Endodermal cell (in vitro differentiated cells): ENCODE results near the gene NLRP8. TPM values are rescaled to one million over a fixed set of nuclear protein-coding genes. Genes with fewer than 3 reads are reported as not detected.
"Not testable (repeated sequence)": the region's sequence is repeated elsewhere in the genome, so short reads cannot be mapped to it uniquely, and the experiment has no call there.

Experiments used
- DNase-seq: peaks from one replicate; pipeline ENCODE4 v3.0.0-alpha.2; 2017
- H3K27ac ChIP-seq: 2 replicates; pipeline ENCODE4 v1.5.1; 2013; ENCODE audit warnings: mild to moderate bottlenecking, low read depth, low read length, moderate library complexity
- H3K27me3 ChIP-seq: 2 replicates; pipeline ENCODE4 v1.6.1; 2013; ENCODE audit warnings: mild to moderate bottlenecking, low read length, moderate library complexity; ENCODE audit not compliant: insufficient read depth, control insufficient read depth, poor library complexity, severe bottlenecking
- H3K36me3 ChIP-seq: 2 replicates; pipeline ENCODE4 v1.7.0; 2013; ENCODE audit warnings: mild to moderate bottlenecking, low read length, moderate library complexity; ENCODE audit not compliant: control insufficient read depth, insufficient read depth
- H3K4me1 ChIP-seq: one replicate; pipeline ENCODE4 v1.7.0; 2013; ENCODE audit warnings: low read length; ENCODE audit not compliant: control insufficient read depth, insufficient read depth
- H3K4me3 ChIP-seq: 2 replicates; pipeline ENCODE4 v1.5.1; 2013; ENCODE audit warnings: mild to moderate bottlenecking, low read length, moderate library complexity
- H3K9ac ChIP-seq: 2 replicates; pipeline ENCODE4 v1.6.1; 2013; ENCODE audit warnings: mild to moderate bottlenecking, low read length, moderate library complexity; ENCODE audit not compliant: poor library complexity, severe bottlenecking; ENCODE audit errors: extremely low read depth
- H3K9me3 ChIP-seq: 2 replicates; pipeline ENCODE4 v1.6.1; 2013; ENCODE audit warnings: mild to moderate bottlenecking, low read length, moderate library complexity; ENCODE audit not compliant: control insufficient read depth
- H3K27ac Mint-ChIP-seq: 2 replicates; pipeline ENCODE4 v1.8.0; 2020; ENCODE audit warnings: mixed read lengths
- H3K27me3 Mint-ChIP-seq: 2 replicates; pipeline ENCODE4 v1.8.0; 2021; ENCODE audit warnings: mild to moderate bottlenecking, mixed read lengths; ENCODE audit not compliant: insufficient read depth
- H3K36me3 Mint-ChIP-seq: 2 replicates; pipeline ENCODE4 v1.8.0; 2020; ENCODE audit warnings: low read depth, mixed read lengths
- H3K4me1 Mint-ChIP-seq: 2 replicates; pipeline ENCODE4 v1.8.0; 2020; ENCODE audit warnings: mixed read lengths
- H3K4me3 Mint-ChIP-seq: 2 replicates; pipeline ENCODE4 v1.8.0; 2020; ENCODE audit warnings: mild to moderate bottlenecking, moderate library complexity, mixed read lengths
- H3K9me3 Mint-ChIP-seq: 2 replicates; pipeline ENCODE4 v1.8.0; 2020; ENCODE audit warnings: mild to moderate bottlenecking, mixed read lengths
- WGBS, 2 experiments: methylation state at CpG; one replicate each; pipeline versions ENCODE4 v1.1.5 to v1.1.7; 2013; ENCODE audit warnings: missing lambda C conversion rate in 2 of 2, mixed read lengths in 1 of 2; ENCODE audit not compliant: insufficient coverage in 1 of 2, insufficient read length in 1 of 2; 5-methylcytosine and 5-hydroxymethylcytosine counted together
- total RNA-seq, 2 donors: library from RNA; stranded (reverse); fragmentation: NEBNext Ultra II Directional in 1 of 2; extraction: Animal tissue kit (Norgen Biotek cat#: 25700) in 1 of 2; gene quantifications; 2 replicates in 1 of 2; 3 replicates in 1 of 2; pipeline ENCODE4 v1.2.1, GENCODE V29; 2021
- TF ChIP-seq, protein P1 (sequence below): fragments of 200-600 bp; sonication (generic); conservative IDR thresholded peaks from 2 replicates; pipeline ENCODE4 v1.5.0; 2021; ENCODE audit warnings: antibody characterized with exemption, mild to moderate bottlenecking

The NLRP8 gene
- total RNA-seq, 2 donors from 2014 or later = not detected

DNA sequence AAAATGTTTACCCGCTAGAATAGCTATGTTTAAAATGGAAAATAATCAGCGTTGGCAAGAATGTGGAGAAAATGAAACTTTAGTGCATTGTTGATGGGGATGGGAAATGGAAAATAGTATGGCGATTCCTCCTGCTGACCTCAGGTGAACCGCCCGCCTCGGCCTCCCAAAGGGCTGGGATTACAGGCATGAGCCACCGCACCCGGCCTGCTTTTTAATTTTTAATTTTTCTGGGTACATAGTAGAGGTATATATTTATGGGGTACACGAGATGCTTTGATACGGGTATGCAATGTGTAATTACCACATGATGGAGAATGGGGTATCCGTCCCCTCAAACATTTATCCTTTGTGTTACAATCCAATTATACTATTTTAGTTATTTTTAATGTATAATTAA lies 7.3 kb upstream of the NLRP8 start:
- TF ChIP-seq, protein P1, sequence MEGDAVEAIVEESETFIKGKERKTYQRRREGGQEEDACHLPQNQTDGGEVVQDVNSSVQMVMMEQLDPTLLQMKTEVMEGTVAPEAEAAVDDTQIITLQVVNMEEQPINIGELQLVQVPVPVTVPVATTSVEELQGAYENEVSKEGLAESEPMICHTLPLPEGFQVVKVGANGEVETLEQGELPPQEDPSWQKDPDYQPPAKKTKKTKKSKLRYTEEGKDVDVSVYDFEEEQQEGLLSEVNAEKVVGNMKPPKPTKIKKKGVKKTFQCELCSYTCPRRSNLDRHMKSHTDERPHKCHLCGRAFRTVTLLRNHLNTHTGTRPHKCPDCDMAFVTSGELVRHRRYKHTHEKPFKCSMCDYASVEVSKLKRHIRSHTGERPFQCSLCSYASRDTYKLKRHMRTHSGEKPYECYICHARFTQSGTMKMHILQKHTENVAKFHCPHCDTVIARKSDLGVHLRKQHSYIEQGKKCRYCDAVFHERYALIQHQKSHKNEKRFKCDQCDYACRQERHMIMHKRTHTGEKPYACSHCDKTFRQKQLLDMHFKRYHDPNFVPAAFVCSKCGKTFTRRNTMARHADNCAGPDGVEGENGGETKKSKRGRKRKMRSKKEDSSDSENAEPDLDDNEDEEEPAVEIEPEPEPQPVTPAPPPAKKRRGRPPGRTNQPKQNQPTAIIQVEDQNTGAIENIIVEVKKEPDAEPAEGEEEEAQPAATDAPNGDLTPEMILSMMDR = no peak
- no peak overlapping the region for H3K9ac ChIP-seq
- no peak overlapping the region for H3K4me3 ChIP-seq
- 76 to 87% methylated on average over 7 to 10 of the region's 11 CpGs for WGBS, 2 experiments
- H3K36me3 ChIP-seq = no peaks in the 10 kb centered on the region
- H3K4me3 Mint-ChIP-seq = no peak overlapping the region
- no peak overlapping the region for H3K27ac Mint-ChIP-seq
- no peak for DNase-seq
- H3K9me3 Mint-ChIP-seq = peaks cover 90% of the 10 kb centered on the region
- no peaks in the 10 kb centered on the region for H3K4me1 Mint-ChIP-seq
- H3K27ac ChIP-seq = no peak overlapping the region
- H3K27me3 Mint-ChIP-seq = no peaks in the 10 kb centered on the region
- no peaks in the 10 kb centered on the region for H3K4me1 ChIP-seq
- H3K9me3 ChIP-seq = peaks cover 46% of the 10 kb centered on the region
- H3K27me3 ChIP-seq = no peaks in the 10 kb centered on the region
- peaks cover 3% of the 10 kb centered on the region for H3K36me3 Mint-ChIP-seq

DNA sequence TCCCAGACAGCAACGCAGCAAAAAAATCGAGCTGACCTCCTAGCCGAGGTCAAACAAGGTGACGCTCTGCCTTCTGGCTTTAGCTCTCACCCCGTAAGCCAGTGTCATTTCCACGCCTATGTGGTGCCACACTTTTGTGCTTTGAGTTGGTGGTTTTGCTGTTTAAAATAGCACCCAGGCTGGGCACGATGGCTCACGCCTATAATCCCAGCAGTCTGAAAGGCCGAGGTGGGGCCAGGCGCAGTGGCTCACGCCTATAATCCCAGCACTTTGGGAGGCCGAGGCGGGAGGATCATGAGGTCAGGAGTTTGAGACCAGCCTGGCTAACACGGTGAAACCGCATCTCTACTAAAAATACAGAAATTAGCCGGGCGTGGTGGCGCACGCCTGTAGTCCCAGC lies 2.9 kb downstream of the NLRP8 start:
- not testable (repeated sequence) for H3K27ac ChIP-seq, DNase-seq, H3K27ac Mint-ChIP-seq, H3K36me3 ChIP-seq, H3K36me3 Mint-ChIP-seq, H3K9ac ChIP-seq, H3K4me3 Mint-ChIP-seq, H3K4me1 ChIP-seq, H3K27me3 Mint-ChIP-seq, H3K27me3 ChIP-seq, H3K4me1 Mint-ChIP-seq, H3K4me3 ChIP-seq
- peaks cover 87% of the 10 kb centered on the region for H3K9me3 Mint-ChIP-seq
- WGBS, 2 experiments = 76 to 85% methylated on average over 18 to 19 of the region's 19 CpGs
- H3K9me3 ChIP-seq = peaks cover 64% of the 10 kb centered on the region

DNA sequence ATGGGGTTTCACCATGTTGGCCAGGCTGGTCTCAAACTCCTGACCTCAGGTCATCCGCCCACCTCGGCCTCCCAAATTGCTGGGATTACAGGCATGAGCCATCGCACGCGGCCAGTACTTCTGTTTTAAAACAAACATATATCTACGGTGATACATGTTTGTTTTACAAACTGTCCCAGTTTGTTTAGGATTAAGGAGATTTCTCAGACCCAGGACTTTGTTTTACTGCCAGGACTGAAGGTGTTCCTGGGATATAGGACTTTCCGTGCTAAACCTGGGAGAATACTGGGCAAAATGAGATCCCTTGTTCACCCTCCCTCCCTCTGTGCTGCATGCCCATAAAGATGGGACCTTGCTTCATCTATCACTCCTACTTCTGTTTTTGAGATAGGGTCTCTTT lies 8.8 kb downstream of the NLRP8 start:
- H3K4me1 Mint-ChIP-seq = no peaks in the 10 kb centered on the region
- H3K9ac ChIP-seq = no peak overlapping the region
- no peak overlapping the region for H3K27ac Mint-ChIP-seq
- H3K9me3 ChIP-seq = peaks cover 72% of the 10 kb centered on the region
- H3K4me3 Mint-ChIP-seq = no peak overlapping the region
- H3K27me3 Mint-ChIP-seq = no peaks in the 10 kb centered on the region
- H3K4me3 ChIP-seq = no peak overlapping the region
- H3K4me1 ChIP-seq = no peaks in the 10 kb centered on the region
- H3K36me3 Mint-ChIP-seq = no peaks in the 10 kb centered on the region
- H3K27ac ChIP-seq = no peak overlapping the region
- no peaks in the 10 kb centered on the region for H3K36me3 ChIP-seq
- TF ChIP-seq, protein P1 = no peak
- H3K27me3 ChIP-seq = no peaks in the 10 kb centered on the region
- WGBS, 2 experiments = 85 to 89% methylated on average over 7 of the region's 7 CpGs
- DNase-seq = no peak
- H3K9me3 Mint-ChIP-seq = peaks cover 93% of the 10 kb centered on the region

DNA sequence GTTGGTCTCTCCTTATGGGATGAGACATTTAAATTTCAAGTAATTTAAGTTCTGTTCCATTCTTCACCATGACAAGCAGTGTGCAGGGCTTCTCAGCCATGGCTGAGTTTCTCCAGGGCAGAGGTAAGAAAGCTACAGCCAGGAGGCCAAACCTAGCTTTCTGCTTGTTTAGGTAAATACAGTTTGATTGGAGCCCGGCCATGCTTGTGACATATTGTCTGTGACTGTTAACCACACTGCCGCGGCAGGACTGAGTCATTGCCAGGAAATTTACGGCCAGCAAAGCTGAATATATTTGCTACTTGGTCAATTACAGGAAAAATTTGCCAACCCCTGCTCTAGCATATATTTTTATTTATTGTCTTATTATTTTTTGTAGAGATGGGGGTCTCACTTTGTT lies 10.7 kb downstream of the NLRP8 start:
- Histone ChIP-seq H3K27me3 (no peaks in the 10 kb centered on the region), H3K36me3 (no peaks in the 10 kb centered on the region), H3K9me3 (peaks cover 75% of the 10 kb centered on the region), H3K27ac (no peak overlapping the region), H3K4me1 (no peaks in the 10 kb centered on the region), H3K9ac (no peak overlapping the region), H3K4me3 (no peak overlapping the region)
- WGBS, 2 experiments = 62 to 69% methylated on average over 4 of the region's 4 CpGs
- Mint-ChIP-seq H3K27ac (no peak overlapping the region), H3K9me3 (peaks cover 96% of the 10 kb centered on the region), H3K4me3 (no peak overlapping the region), H3K36me3 (no peaks in the 10 kb centered on the region), H3K27me3 (no peaks in the 10 kb centered on the region), H3K4me1 (no peaks in the 10 kb centered on the region)
- no peak for DNase-seq
- TF ChIP-seq, protein P1 = no peak
